Colonic mucosa (tissue), 4 donors: ENCODE measurements around the gene SERPINC1. TPM values are rescaled to one million over a fixed set of nuclear protein-coding genes. Genes with fewer than 3 reads are reported as not detected.

Experiments
- DNase-seq: peaks from one replicate; pipeline ENCODE4 v3.0.0-alpha.2; 2020
- H3K27ac ChIP-seq: fragments of 200-600 bp; one replicate; pipeline ENCODE4 v1.8.0; 2021
- H3K27me3 ChIP-seq: fragments of 200-600 bp; one replicate; pipeline ENCODE4 v1.8.0; 2021
- H3K36me3 ChIP-seq: fragments of 200-600 bp; one replicate; pipeline ENCODE4 v1.8.0; 2021
- H3K4me1 ChIP-seq: fragments of 200-600 bp; one replicate; pipeline ENCODE4 v1.8.0; 2021; ENCODE audit warnings: mild to moderate bottlenecking
- H3K4me3 ChIP-seq: fragments of 200-600 bp; one replicate; pipeline ENCODE4 v1.8.0; 2021
- H3K9ac ChIP-seq, 2 donors: one replicate each; pipeline ENCODE4 v1.7.0; 2013; ENCODE audit warnings: control low read depth in 2 of 2, low read depth in 2 of 2, low read length in 2 of 2
- H3K9me3 ChIP-seq: fragments of 200-600 bp; one replicate; pipeline ENCODE4 v1.8.0; 2021
- intact Hi-C: fragments of 100-400 bp; cut with DNase I; formaldehyde crosslinking; loops from one replicate; pipeline ENCODE4 v1.14.1; 2022
- total RNA-seq, 2 donors: library from RNA; stranded (reverse); fragmentation: NEBNext Ultra II Directional in 1 of 2; extraction: Animal tissue kit (Norgen Biotek cat#: 25700) in 1 of 2; gene quantifications; one replicate each; pipeline ENCODE4 v1.2.1, GENCODE V29; 2021
- TF ChIP-seq, protein P1 (sequence below): fragments of 200-600 bp; IDR thresholded peaks from one replicate; pipeline ENCODE4 v1.8.0; 2022; ENCODE audit warnings: antibody characterized with exemption, mild to moderate bottlenecking
- donor health status: healthy.
- donor health status: DM: no; HTN: no; CAD: no.
- donor health status: DM: no; HTN: no; CAD: no.

The SERPINC1 gene
- total RNA-seq, 2 donors from 2014 or later = 0.29 to 1.8 TPM

DNA sequence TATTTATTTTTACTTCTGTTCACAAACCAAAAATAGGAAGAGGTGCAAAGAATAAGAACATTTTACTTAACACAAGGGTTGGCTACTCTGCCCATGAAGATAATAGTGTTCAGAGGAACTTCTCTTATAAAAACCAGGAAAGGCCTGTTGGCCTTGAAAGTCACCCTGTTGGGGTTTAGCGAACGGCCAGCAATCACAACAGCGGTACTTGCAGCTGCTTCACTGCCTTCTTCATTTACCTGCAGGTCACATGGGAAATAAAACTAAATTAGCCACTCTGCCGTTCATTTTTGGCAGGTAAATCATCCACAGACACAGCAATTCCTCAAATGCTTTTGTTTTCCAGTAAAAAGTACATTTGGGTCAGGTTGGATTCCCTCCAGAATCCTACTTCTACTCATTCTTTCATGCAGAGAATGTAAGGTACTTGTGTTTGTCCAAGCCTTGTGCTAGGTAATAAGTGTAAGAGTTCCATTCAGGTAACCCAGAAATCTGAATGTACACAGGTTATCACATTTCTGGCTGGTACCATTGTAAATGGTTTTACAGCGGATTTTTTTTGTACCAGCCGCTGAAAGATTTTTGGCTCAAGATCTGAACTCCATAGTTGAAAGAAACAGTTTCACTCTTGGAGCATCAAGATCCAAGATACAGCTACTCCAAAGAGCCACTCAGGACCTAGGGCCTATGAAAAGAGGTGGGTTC, 13.1 kb downstream of the SERPINC1 start:
- DNase-seq = no peak
- H3K4me1 ChIP-seq = no peaks in the 10 kb centered on the region
- no peak overlapping the region for H3K9ac ChIP-seq
- H3K4me3 ChIP-seq = no peak overlapping the region
- no peaks in the 10 kb centered on the region for H3K27me3 ChIP-seq
- H3K9me3 ChIP-seq = no peaks in the 10 kb centered on the region
- H3K36me3 ChIP-seq = no peaks in the 10 kb centered on the region
- H3K27ac ChIP-seq = no peak overlapping the region
- TF ChIP-seq, protein P1, sequence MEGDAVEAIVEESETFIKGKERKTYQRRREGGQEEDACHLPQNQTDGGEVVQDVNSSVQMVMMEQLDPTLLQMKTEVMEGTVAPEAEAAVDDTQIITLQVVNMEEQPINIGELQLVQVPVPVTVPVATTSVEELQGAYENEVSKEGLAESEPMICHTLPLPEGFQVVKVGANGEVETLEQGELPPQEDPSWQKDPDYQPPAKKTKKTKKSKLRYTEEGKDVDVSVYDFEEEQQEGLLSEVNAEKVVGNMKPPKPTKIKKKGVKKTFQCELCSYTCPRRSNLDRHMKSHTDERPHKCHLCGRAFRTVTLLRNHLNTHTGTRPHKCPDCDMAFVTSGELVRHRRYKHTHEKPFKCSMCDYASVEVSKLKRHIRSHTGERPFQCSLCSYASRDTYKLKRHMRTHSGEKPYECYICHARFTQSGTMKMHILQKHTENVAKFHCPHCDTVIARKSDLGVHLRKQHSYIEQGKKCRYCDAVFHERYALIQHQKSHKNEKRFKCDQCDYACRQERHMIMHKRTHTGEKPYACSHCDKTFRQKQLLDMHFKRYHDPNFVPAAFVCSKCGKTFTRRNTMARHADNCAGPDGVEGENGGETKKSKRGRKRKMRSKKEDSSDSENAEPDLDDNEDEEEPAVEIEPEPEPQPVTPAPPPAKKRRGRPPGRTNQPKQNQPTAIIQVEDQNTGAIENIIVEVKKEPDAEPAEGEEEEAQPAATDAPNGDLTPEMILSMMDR = no peak
- intact Hi-C loops = no loop called here

DNA sequence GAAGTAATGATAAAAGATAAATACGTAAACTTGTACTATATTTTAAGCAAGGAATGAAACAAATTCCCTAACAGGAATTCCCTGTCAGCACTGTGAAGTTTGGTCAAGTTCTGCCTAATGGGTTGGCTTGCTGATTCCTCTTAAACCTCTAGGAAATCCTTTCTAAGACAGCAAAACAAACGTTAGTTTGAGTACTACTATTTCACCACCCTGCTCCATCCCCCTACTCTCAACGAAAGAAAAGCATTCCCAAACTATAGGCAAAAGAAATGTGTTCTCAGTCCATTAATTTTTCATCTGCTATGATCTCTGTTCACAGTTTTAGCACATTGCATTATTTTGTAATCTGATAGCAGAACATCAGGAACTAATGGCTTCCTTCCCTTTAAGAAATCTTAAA, 16.1 kb downstream of the SERPINC1 start:
- TF ChIP-seq, protein P1 = no peak
- DNase-seq = no peak
- Histone ChIP-seq H3K27ac (no peak overlapping the region), H3K36me3 (no peaks in the 10 kb centered on the region), H3K9me3 (no peaks in the 10 kb centered on the region), H3K9ac (no peak overlapping the region), H3K4me1 (no peaks in the 10 kb centered on the region), H3K27me3 (no peaks in the 10 kb centered on the region), H3K4me3 (no peak overlapping the region)
- intact Hi-C loops = no loop called here

DNA sequence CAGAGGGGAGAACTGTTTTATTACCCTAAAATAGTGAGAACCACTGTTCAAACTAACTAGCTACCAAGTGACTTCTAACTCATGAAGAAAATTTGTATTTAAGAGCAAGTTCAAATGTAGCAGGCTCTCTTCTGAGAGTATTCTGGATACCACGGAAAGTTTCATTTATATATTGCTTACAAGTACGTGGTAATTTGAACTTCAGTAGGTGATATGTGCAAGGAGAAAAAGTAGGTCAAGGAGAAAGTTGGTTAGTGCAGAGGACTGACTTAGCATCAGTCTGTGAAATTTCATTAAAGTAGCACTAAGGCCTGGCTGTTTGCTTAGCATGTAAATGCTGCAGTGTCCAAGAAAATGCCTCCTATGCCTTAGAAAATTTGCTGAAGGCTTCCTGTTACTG, 16.7 kb downstream of the SERPINC1 start:
- Histone ChIP-seq H3K4me1 (no peaks in the 10 kb centered on the region), H3K27ac (no peak overlapping the region), H3K9ac (no peak overlapping the region), H3K9me3 (no peaks in the 10 kb centered on the region), H3K4me3 (no peak overlapping the region), H3K27me3 (no peaks in the 10 kb centered on the region), H3K36me3 (no peaks in the 10 kb centered on the region)
- DNase-seq = no peak
- intact Hi-C loops = no loop called here
- TF ChIP-seq, protein P1 = no peak

DNA sequence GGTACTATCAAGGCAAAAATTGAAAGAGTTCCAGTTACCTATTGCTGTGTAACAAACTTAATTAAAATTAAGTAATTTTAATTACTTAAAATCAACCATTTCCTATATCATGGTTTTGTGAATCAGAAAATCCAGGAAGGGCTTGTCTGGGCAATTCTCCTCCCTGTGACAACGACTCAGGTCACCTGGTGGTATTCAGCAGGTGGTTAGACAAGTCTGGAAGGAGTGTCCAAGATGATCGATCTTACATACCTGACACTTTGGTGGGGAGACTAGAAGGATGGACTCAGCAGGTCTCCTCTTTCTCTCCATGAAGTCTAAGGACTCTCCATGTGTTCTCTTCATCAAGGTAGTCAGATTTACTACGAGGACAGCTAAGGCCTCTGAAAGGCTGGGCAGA, 22.9 kb downstream of the SERPINC1 start:
- H3K27me3 ChIP-seq = no peaks in the 10 kb centered on the region
- H3K9me3 ChIP-seq = no peaks in the 10 kb centered on the region
- no peak overlapping the region for H3K9ac ChIP-seq
- H3K4me1 ChIP-seq = no peaks in the 10 kb centered on the region
- TF ChIP-seq, protein P1 = no peak
- intact Hi-C loops = no loop called here
- no peak for DNase-seq
- no peaks in the 10 kb centered on the region for H3K36me3 ChIP-seq
- no peak overlapping the region for H3K27ac ChIP-seq
- no peak overlapping the region for H3K4me3 ChIP-seq

DNA sequence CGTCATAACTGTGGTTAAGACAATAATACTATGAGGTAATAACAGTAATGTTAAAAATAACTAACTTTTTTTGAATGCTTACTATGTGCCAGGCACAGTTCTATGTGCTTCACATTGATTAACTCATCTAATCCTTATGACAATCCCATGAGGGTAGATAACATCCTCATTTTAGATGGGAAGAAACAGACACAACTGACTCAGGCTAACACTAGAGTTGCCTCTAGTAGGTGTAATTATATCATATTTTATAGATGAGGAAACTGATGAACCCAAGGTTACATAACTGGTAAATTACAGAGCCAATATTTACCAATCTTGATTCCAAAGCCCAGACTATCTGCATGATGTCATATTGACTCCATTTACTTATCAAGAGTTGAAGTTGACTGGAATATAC, 23.5 kb downstream of the SERPINC1 start:
- TF ChIP-seq, protein P1 = no peak
- Histone ChIP-seq H3K27me3 (no peaks in the 10 kb centered on the region), H3K4me3 (no peak overlapping the region), H3K27ac (no peak overlapping the region), H3K9ac (no peak overlapping the region), H3K9me3 (no peaks in the 10 kb centered on the region), H3K36me3 (no peaks in the 10 kb centered on the region), H3K4me1 (no peaks in the 10 kb centered on the region)
- no peak for DNase-seq
- intact Hi-C loops = no loop called here
